Measurements from ENCODE around the gene ARFGEF3. TPM values are rescaled to one million over a fixed set of nuclear protein-coding genes. Genes with fewer than 3 reads are reported as not detected.

ARFGEF3 gene
- total RNA-seq, 1 experiment from 2014 or later, result 0.82 TPM

DNA sequence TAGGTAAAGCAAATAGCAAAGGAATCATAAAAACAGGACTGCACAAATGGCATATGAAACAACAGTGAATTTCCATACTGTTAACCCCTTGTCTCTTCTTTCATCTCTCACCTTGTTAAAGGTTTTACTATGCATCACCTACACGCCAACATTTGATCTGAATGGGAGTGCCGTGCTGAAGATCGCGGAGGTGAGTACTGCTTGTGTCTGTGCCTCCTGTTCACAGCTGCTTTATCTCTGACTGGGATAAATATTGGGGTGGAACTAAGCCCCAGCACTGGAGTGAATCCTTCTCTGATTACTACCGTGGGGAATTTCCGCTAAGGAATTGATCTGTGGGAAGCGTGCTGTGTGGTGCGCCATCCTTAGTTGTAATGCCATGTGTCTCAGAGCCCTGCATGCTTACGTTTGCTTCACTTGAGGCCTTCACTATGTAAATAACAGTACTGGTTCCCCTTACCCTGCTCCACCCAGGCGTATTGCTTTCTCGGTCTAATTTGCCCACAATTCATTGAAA, 68.0 kb downstream of the ARFGEF3 start:
- in situ Hi-C loops (cut with HindIII; ENCODE audit: low pct_unique_long_range_greater_than_20kb, low sequenced_read_pairs), result no loop called here
- DNase-seq (ENCODE audit: low read depth, low spot score), result no peak

DNA sequence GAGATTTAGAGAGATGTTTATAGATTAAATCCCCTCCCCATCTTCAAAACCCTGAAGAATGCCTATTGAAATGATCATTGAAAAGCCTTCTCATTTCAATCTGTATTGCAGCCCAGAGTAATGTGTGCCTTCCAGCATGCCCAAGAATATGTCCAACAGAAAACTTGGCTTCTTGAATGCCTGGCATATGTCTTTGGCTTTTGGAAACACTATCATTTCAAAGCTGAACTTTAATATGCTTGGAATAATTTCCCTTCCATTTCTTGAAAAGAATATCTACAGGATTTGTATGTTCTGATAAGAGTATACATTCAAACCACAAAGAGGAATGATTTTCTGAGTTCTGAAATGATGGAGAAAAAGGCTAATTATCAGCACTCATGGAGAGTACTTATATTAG, 68.5 kb downstream of the ARFGEF3 start:
- in situ Hi-C loops (cut with HindIII; ENCODE audit: low pct_unique_long_range_greater_than_20kb, low sequenced_read_pairs), result no loop called here
- no peak for DNase-seq (ENCODE audit: low read depth, low spot score)

DNA sequence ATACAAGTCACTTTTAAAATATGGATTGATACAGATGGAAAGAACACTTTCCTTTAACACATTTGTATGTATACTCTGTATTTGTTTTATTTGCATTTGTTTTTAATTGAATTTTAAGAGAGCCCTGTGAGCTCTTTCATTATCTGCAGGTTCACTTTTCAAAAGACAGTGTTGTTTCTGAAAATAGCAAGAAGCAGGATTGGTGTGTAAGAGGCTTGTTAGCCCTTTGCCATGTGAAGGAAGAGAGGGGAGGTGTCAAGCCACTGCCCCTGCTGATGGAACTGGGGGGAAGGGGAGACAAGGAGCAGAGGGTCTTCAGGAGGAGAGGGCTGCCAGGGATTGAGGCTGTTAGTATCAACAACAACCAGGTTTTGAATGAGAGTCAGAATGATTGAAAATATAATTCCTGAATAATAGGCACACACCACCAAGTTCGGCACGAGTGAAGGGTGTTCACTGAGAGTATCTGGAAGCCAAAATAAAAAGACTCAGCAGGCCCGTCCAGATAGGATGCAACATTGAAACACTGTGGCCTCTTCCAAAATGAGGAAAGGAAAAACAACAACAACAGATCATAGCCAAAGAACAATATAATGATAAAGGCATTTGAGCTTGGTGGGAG, 69.1 kb downstream of the ARFGEF3 start:
- in situ Hi-C loops (cut with HindIII; ENCODE audit: low pct_unique_long_range_greater_than_20kb, low sequenced_read_pairs), result no loop called here
- DNase-seq (ENCODE audit: low read depth, low spot score), result no peak

DNA sequence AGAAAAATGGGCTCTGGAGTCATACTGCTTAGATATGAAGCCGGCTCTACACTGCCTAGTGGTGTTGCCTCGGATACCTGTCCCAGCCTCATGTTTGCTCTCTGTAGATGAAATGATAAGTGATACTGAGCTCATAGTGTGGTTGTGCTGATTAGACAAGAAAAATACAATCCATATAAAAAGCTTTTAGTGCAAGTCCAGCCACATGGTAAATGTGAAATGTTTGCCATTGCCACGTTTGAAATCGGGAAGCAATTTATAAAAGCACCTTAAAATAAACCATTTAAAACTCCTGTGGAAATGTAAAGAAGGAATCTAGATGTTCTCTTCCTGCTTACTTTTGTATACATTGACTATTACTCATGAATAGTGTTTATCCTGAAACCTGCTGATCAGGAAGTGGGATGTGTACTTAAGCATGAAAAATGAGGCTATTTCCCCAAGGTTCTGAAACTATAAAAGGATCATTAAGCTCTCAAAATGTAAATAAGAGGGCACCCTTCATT, 69.7 kb downstream of the ARFGEF3 start:
- no peak for DNase-seq (ENCODE audit: low read depth, low spot score)
- in situ Hi-C loops (cut with HindIII; ENCODE audit: low pct_unique_long_range_greater_than_20kb, low sequenced_read_pairs), result no loop called here

DNA sequence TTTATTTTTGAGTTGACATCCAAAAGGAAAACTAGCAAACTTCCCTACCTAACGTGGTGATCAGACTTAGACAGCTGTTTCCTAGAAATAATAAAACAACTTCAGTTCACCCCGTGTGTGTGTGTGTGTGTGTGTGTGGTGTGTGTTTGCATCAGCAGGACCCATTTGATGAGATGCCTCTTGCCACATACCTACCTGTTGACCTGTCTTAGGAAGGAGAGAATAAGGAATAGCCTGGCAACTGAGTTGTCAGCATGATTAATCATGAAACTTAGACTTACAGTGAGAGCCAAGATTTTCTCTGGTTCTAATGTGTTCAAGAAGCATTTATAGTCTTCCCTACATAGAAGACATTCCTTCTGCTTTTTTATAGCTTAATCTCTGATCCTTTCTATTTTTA, 72.6 kb downstream of the ARFGEF3 start:
- in situ Hi-C loops (cut with HindIII; ENCODE audit: low pct_unique_long_range_greater_than_20kb, low sequenced_read_pairs), result no loop called here
- DNase-seq (ENCODE audit: low read depth, low spot score), result no peak

DNA sequence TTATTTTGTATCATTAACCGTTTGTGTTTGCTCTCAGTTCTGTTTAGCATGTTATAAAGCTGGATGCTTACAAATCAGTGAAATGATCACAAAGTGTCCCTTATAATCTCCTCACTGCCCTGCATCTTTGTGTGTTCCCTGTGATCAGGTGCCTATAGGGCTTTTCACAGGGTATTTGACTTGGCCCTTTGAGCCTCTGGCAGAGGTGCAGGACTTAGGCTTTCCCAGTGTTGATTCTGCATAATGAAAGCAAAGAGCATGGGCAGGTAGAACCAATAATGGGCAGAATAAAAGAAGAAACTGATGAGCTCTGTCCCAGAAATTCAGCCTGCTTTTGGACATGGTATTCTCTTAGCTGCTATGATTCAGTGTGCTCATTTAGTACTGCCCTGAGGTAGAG, 73.5 kb downstream of the ARFGEF3 start:
- in situ Hi-C loops (cut with HindIII; ENCODE audit: low pct_unique_long_range_greater_than_20kb, low sequenced_read_pairs), result no loop called here
- DNase-seq (ENCODE audit: low read depth, low spot score), result no peak

DNA sequence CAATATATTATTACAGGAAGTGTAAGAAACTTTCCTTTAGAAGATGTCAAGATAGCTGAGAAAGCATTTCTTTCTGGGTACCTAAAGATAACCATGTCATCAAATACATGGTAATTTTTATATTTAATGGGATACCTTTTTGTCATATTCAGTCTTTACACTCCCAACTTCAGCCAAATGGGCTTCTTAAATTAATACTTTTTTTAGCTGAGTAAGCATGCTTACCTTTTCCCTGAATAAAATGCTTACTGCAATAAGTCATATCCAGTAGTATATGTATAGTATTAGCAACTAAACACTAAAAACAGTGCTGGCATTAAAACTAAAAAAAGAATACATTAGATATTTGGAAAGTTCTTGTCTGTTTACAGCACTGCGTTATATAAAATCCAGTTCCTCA, 74.0 kb downstream of the ARFGEF3 start:
- in situ Hi-C loops (cut with HindIII; ENCODE audit: low pct_unique_long_range_greater_than_20kb, low sequenced_read_pairs), result no loop called here
- DNase-seq (ENCODE audit: low read depth, low spot score), result no peak

DNA sequence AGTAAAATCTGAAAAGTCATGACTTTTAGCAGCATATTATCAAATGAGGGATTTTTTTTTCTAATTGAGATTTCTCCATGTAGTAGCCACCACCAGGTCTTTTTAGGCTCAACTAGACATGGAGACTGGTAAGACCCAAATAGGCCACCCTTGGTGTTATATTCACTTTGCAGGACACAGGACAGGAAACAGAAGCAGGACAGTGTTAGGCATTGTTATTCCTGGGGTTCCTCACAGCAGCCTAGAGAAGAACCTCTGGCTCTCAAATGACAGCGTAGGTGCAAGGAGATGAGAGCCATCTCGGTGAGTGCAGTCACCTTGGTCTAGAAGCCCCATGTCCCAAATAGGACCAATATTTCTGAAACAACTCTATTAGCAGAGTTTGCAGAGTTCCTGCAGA, 75.7 kb downstream of the ARFGEF3 start:
- in situ Hi-C loops (cut with HindIII; ENCODE audit: low pct_unique_long_range_greater_than_20kb, low sequenced_read_pairs), result no loop called here

DNA sequence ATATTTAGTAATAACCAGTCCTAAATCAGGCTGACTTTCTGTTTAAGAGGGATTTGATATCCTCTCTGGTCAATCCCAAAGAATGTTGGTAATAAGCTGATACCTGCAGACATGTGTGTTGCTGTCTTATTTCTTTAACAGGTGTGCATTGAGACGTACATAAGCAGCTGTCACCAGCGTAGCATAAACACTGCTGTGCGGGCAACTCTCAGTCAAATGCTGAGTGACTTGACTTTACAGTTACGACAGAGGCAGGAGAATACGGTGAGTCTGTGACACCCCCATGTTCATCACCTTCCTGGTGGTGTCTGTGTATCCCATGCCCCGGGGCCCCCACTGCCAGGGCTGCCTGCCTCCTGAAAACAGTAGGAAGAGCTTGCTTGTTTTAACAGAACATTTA, 76.6 kb downstream of the ARFGEF3 start:
- no peak for DNase-seq (ENCODE audit: low read depth, low spot score)
- in situ Hi-C loops (cut with HindIII; ENCODE audit: low pct_unique_long_range_greater_than_20kb, low sequenced_read_pairs), result no loop called here

More for the DNA sequence above, 75.7 kb downstream of the ARFGEF3 start:
- no peak for DNase-seq (ENCODE audit: low read depth, low spot score)

DNA sequence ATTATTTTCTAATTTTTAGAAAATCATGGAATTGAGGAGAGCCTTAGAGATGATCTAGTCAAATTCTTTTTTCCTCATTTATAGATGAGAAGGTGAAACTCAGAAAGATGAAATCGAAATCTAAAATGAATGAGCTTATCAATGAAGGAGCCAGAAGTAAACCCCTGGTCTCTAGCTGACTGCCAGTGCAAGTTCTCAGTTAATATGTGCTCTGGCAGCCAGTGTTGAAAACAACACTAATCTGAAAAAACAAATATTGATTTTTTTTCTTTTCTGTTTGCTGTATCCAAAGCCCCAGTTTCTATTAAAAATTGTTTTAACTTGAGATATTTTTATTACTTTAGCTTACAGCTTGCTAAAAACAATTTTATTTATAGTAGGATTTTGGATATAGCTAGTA, 78.0 kb downstream of the ARFGEF3 start:
- in situ Hi-C loops (cut with HindIII; ENCODE audit: low pct_unique_long_range_greater_than_20kb, low sequenced_read_pairs), result no loop called here

DNA sequence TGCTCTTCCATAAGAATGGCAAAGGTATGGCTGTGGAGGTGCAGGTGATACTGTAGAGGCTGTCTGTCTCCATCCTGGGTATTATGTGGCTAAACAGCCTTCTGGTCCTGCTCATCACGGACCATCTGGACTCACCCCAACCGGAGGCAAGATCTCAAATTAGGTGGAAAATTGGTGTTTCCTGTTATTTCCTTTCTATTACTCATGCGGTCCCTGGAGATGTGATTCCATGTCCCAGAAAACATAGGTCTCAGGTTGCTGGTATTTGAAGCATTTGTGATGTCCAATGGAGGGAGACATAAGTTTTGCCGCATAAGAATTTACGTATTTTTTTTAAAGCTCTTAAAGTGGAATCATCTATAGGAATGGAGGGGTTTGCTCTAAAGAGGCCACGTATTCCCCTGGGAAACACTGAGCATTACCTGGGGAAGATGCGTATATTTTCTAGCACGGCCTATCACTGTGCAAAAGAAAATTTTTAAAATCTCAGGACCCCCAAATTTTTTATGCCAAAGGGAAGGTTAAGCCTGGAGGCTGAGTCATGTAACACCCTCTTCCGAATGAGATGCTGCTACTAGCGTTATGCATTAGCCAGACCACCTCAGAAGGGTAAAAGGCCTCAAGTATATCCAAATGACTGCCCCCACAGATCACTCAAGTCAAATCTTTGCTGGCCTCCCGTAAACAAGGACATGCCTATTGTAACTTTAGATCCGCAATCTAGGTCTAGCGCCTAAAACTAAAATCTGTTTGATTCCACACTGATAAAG, 78.9 kb downstream of the ARFGEF3 start:
- no peak for DNase-seq (ENCODE audit: low read depth, low spot score)
- in situ Hi-C loops (cut with HindIII; ENCODE audit: low pct_unique_long_range_greater_than_20kb, low sequenced_read_pairs), result no loop called here

More for the DNA sequence above, 78.0 kb downstream of the ARFGEF3 start:
- DNase-seq (ENCODE audit: low read depth, low spot score), result no peak

DNA sequence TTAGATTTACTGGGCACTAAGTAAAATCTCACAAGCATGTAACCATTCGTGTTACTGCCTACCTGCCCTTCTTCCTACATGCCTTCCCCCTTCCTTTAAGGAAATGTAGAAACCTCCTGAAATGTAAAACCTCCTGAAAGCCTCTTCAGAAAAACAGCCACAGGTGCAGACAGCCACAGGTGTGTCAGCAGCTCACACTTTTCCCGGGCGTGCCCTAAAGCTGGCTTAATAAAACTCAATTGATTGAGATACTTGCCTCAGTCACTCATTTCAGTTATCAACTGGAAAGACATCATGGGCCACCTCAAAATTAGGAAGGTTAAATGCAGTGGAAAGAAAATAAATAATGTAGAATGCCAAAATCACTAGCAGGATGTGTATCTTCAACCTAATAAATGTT, 79.6 kb downstream of the ARFGEF3 start:
- in situ Hi-C loops (cut with HindIII; ENCODE audit: low pct_unique_long_range_greater_than_20kb, low sequenced_read_pairs), result no loop called here
- DNase-seq (ENCODE audit: low read depth, low spot score), result no peak

DNA sequence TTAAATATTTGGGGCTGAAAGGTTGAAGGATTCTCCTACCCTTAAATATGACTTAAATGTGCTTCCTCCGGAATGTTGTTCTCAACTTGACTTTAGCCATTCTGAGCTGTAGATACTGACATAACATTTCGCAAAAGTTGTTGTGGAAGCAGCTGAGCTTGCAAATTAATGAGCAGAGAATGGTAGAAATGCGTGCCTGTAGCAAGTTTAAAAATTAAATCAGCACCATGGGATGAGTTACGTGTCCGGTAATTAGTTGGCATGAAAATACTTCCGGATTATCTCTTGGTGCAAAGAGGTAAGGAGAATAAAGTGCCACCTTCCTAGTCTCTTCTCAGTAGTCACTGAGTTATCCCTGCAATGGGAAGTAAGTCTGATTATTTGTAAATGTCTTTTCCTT, 80.2 kb downstream of the ARFGEF3 start:
- in situ Hi-C loops (cut with HindIII; ENCODE audit: low pct_unique_long_range_greater_than_20kb, low sequenced_read_pairs), result no loop called here

DNA sequence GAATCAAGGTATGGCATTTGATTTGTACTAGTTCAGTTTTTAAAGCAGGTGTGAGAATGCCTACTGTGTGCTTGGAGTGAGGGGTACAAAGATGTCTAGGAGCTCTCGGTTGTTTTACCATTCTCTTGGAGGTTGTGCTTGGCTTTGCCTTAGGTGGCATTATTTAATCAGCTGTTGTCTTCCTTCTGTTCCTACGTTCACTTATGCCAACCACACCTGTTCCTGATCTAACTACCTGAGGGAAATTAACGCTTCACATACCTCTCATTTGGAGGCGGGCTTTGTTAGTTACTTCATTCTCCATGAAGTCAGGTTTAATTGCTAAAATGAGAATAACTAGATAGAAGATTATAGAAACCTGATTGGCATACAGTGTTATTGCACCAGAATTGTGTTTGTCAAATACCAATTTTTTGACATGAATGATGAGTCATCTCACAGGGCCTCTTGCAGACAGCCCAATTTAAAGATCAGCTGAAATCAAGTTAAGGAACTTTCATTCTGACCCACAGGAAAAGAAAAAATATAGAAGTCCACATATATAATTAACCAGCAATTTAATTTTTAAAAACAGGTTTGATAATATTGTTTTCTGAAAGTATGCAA, 81.4 kb downstream of the ARFGEF3 start:
- in situ Hi-C loops (cut with HindIII; ENCODE audit: low pct_unique_long_range_greater_than_20kb, low sequenced_read_pairs), result no loop called here
- DNase-seq (ENCODE audit: low read depth, low spot score), result no peak

More for the DNA sequence above, 80.2 kb downstream of the ARFGEF3 start:
- DNase-seq (ENCODE audit: low read depth, low spot score), result no peak

DNA sequence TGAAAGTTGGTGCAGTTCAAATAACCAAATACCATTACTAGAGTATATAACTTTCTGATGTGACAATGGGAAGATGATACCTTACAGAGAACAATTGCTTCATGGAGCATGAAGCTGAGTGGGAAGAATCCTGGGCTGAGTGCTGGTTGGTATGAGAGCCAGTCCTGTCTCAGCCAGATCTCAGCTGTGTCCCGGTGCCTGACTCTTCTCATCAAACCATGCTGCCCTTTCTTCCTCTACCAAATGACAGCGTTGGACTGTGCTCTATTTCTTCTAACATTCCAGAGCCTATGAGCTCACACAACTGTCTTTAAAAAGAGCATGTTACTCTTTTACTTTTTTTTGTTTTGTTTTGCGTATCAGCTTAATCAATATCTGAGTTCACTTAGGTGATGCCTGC, 84.0 kb downstream of the ARFGEF3 start:
- no peak for DNase-seq (ENCODE audit: low read depth, low spot score)
- in situ Hi-C loops (cut with HindIII; ENCODE audit: low pct_unique_long_range_greater_than_20kb, low sequenced_read_pairs), result no loop called here

DNA sequence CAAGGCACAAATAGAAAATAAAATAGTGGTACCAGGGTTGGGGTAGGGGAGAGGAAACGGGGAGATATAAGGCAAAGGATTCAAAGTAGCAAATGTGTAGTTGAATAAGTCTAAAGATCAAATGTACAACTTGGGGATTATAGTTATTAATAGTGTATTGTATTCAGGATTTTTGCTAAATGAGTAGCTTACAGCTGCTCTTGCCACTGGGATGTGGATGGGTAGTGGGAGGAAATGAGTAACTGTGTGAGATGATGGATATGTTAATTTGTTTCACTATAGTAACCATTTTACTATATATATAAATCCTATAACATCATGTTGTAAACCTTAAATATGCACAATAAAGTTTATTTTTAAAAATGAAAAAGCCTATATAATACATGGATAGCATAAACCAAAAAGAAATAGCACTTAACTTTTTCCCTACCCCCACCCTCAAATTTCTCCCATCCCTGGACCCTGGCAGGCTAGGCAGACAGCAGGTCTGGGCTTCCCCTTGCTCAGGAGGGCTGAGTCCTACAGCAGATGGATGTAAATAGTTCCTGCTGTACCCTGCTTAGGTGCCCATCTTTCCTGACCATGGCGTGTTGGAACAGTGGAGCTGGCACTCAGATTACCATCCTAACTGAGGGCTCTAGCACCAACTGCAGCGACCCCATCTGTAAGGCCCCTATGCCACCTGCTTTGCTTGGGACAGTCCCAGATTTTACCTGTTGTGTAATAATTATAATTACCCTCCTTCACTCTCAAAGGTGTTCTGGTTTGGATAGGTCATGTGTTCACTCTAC, 85.1 kb downstream of the ARFGEF3 start:
- in situ Hi-C loops (cut with HindIII; ENCODE audit: low pct_unique_long_range_greater_than_20kb, low sequenced_read_pairs), result no loop called here
- no peak for DNase-seq (ENCODE audit: low read depth, low spot score)

DNA sequence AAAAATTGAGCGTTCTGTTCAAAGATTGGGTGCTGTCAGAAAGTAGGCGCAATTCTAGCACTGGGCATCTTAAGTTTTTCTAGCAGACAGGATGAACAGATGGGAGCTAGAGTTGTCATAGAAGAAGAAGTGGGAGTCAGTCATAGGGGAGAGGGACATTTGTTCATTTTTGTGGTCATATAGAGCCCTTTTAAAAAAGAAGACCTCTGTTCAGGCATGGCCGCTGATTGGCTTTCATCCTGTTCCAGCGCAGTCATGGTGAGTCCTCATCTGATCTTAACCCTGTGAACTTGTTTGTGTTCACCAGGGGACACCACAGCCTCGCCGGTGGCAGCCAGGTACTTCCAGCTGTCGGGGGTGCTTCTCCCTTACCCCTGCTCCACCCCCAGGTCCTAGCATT, 86.3 kb downstream of the ARFGEF3 start:
- in situ Hi-C loops (cut with HindIII; ENCODE audit: low pct_unique_long_range_greater_than_20kb, low sequenced_read_pairs), result no loop called here
- no peak for DNase-seq (ENCODE audit: low read depth, low spot score)

DNA sequence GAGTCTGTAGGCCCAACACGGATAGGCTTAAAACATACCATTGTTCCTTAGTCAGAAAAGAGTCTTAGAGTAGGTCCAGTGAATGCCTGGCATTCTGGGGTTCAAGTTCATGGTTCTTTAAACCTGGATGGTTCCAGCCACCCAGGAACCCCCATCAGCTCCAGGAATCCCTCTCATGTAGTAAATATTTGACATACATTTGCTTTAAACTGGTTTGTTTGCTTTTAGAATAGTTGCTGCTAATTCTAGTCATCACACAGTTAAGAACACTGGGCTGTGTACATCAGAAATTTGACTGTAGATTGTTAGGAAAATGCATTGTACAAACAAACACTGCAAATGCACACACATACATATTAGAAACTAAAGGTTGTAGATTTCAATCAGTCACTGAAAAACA, 87.1 kb downstream of the ARFGEF3 start:
- in situ Hi-C loops (cut with HindIII; ENCODE audit: low pct_unique_long_range_greater_than_20kb, low sequenced_read_pairs), result no loop called here
- no peak for DNase-seq (ENCODE audit: low read depth, low spot score)

Measured in SK-MEL-5 (cell line).